ENCODE measurements around the gene LIPC.
"Not testable (repeated sequence)": the region's sequence is repeated elsewhere in the genome, so short reads cannot be mapped to it uniquely, and the experiment has no call there.

Gene LIPC

GRCh38 chr15:58574631-58575030 is 142.8 kb downstream of the LIPC start:
- no peak for DNase-seq (ENCODE audit: low read depth in 2 of 2, low spot score in 1 of 2)

- no peak for DNase-seq (ENCODE audit: low read depth in 2 of 2, low spot score in 1 of 2)
Measured at GRCh38 chr15:58575045-58575786, 143.4 kb downstream of the LIPC start.

DNA sequence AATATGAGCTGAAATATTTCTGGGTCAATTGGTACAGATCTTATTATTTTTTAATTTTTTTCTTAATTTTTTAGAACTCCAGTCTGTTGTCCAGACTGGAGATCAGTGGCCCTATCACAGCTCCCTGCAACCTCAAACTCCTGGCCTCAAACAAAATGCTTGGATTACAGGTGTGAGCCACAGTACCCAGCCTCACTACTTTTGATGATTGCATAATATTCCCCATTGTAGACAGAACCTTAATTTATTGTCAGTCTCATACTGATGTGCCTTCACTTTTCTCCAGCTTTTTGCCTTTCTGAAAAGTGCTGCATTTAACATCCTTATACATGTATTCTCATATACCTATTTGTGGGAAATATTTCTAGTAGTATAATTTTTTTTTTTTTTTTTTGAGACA is 144.9 kb downstream of the LIPC start:
- no peak for DNase-seq (ENCODE audit: low read depth in 2 of 2, low spot score in 1 of 2)

- no peak for DNase-seq (ENCODE audit: low read depth in 2 of 2, low spot score in 1 of 2)
Measured at GRCh38 chr15:58582160-58582559, 150.4 kb downstream of the LIPC start.

DNA sequence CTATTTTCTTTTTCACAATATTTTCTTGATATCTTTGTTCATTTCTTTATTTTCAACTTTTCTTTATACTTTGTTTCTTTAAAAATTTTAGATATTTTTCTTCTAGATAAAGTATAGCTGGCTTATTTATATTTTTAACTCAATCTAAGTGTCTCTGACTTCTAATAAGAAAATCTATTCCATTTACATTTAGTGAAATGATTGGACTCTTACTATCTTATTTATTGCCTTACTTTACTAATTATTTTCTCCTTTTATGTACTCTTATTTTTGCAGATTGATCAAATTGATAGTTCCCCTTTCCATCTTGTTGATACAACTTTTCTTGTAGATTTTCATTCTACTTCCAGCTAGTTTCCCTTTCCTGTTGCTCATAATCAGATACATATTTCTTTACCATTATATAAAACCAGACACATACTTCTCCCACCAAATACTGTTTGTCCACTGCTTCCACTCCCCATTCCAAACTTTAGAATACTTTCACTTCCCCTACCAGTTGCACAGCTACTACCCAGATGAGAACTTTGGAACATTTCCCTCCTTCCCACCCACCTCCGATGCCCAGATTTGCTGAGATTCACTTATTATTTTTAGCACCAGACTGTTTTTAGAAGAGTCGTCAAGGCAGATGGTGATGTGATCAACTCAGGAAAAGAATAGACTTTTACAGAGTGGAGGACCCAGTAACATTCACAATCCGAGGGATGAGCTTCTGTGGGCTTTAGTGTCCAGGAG is 151.5 kb downstream of the LIPC start:
- DNase-seq (ENCODE audit: low read depth in 2 of 2, low spot score in 1 of 2) = no peak

DNA sequence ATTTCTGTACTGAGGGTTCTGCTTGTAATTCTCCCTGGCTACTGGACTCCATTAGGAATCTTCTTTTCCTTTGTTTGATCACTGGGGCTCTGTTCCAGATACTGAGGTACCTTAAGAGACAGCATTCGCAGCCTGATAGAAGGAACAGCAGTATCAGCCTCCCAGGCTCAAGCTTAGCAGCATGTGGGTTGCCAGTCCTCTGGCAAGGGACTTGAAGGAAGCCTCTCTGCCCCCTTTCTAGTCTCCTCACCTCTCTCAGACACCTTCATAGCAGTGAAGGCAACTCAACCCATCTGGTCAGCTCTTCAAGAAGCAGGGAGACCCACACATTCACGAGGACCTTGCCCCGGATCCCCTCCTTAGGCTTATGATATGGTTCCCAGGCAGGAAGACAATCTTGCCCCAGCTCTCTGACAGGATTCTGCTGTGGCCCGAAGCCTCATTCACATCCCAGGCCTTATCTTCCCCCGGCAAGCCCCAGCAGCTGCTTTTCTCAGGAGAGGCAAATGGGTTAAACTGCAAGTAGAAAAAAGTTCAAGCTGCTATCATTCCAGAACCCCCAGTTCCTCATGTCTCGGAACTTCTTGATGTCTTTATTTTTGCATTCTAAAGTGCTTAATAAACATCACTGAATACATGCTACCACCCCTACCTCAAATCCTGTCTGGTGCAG is 153.1 kb downstream of the LIPC start:
- DNase-seq (ENCODE audit: low read depth in 2 of 2, low spot score in 1 of 2) = no peak

DNA sequence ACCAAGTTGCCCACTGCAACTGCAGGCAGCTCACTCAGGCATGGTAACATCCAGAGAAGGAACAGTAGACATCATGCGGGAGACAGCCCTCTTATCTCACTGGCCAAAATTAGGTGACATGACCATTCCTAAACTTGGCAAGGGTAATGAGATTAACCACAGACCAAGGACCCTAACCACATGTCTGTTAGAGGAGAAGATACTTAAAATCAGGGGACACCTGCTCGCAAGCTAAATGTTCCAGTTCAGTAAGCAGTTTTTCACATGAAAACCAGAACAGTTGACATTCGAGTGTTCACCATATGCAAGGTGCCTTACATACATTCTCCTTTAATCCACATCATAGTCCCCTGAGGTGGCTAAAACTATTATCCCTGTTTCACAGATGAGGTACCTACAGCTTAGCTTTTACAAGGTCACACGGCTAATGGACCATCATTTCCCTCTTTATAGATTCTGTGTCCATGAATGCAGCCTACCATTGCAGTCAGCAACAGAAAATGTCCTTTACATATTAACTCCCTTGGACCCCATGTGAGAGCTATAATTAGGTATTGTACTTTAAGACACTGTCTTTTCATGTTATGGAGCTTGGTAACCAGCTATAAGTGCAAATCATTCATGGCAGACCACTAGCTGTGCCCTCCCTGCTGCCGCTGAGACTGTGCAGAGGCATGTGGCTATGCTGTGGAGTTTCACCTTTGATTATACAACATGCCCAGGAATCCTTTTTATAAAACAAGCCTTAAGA is 154.1 kb downstream of the LIPC start:
- no peak for DNase-seq (ENCODE audit: low read depth in 2 of 2, low spot score in 1 of 2)

GRCh38 chr15:58587486-58587885 is 155.7 kb downstream of the LIPC start:
- DNase-seq (ENCODE audit: low read depth in 2 of 2, low spot score in 1 of 2) = no peak

GRCh38 chr15:58588096-58588495 is 156.3 kb downstream of the LIPC start:
- DNase-seq (ENCODE audit: low read depth in 2 of 2, low spot score in 1 of 2) = no peak

GRCh38 chr15:58589047-58589446 is 157.3 kb downstream of the LIPC start:
- no peak for DNase-seq (ENCODE audit: low read depth in 2 of 2, low spot score in 1 of 2)

GRCh38 chr15:58590236-58590635 is 158.4 kb downstream of the LIPC start:
- no peak for DNase-seq (ENCODE audit: low read depth in 2 of 2, low spot score in 1 of 2)

- DNase-seq (ENCODE audit: low read depth in 2 of 2, low spot score in 1 of 2) = no peak
Measured at GRCh38 chr15:58590926-58591325, 159.1 kb downstream of the LIPC start.

DNA sequence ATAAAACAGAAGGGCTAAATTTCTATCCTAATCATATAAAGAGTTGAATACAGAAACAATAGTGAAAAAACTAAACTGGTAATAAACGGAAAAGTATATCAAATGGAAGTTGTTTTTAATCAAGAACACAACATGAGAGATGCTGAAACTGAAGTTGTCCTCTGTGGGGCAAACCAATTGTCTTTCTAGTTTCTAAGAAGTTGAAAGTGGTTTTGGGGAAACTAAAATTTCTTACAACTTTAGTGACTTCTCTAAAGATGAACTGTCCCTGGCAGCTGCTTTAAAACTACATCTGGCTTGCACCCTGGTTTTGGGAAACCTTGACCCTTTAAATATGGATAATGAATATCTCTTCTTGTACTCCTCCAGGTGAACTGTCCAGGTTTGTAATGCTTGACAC is 162.1 kb downstream of the LIPC start:
- no peak for DNase-seq (ENCODE audit: low read depth in 2 of 2, low spot score in 1 of 2)

DNA sequence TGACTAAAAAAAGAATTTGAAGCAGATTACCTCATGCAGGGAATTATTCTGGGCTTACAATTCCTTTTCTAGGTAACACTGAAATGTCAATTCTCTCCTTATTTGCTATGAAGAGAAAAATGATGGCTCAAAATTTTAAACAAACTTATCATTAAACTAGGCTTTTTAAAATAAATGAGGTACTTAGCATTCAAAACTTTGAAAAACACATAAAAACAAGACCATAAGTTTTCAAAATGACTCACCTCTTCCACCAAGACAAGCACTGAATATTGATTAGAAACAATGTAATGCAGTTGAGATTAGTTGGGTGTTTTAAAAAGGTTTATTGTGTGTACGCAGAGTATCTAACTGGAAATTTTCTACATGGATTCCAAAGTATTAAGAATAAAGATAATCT is 163.1 kb downstream of the LIPC start:
- no peak for DNase-seq (ENCODE audit: low read depth in 2 of 2, low spot score in 1 of 2)

GRCh38 chr15:58595516-58596263 is 163.9 kb downstream of the LIPC start:
- no peak for DNase-seq (ENCODE audit: low read depth in 2 of 2, low spot score in 1 of 2)

DNA sequence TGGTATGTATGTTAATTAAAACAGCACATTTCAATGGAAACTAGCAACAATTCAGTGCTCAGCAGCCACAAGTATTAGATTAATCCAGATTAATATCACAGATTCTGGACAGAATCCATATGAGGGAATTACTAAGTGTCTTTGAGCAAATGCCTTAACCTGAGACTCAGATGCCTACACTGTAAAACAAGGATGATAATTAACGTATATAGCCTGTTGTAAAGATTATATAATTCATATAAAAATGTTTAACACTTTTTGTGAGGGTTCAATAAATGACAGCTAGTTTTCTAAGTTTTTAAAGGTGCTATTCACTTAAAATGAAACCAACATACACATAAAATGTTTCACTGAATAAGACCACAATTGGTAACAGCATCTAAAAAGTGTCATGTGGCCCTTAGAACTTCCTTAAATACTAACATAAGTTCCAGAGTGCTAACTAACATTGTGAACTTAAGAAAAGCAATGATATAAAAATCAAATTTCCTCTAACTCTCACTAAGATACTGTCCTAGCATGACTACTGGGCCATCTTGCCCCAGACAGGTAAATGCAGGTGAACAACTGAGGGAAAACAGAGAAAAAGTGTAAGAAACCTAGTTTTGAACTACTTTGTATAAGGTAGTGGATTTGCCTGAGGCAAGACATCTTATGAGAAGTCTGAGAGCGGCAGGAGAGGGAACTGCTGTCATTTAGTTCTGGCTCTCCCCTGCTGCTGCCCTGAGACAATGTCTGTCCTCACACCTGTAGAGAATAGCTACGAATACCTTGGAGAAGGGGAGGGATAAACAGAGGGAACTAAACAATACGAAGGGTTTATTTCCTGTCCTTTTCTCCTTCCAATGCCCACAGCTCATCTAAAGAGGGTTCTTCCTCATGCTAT is 166.4 kb downstream of the LIPC start:
- no peak for DNase-seq (ENCODE audit: low read depth in 2 of 2, low spot score in 1 of 2)

DNA sequence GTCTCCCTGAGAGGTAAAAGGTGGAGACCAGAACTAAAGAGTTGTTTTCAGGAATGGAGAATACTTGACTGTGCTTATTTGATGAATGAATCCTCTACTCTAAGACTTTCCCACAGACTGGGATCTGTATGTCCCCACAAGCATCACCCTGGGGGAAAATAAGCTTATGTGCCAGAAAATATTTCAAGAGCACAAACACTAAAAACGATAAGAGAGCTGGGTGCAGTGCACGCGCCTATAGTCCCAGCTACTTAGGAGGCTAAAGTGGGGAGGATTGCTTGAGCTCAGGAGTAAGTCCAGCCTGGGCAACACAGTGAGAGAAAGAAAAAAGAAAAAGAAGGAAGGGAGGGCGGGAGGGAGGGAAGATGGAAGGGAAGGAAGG is 167.0 kb downstream of the LIPC start:
- no peak for DNase-seq (ENCODE audit: low read depth in 2 of 2, low spot score in 1 of 2)

DNA sequence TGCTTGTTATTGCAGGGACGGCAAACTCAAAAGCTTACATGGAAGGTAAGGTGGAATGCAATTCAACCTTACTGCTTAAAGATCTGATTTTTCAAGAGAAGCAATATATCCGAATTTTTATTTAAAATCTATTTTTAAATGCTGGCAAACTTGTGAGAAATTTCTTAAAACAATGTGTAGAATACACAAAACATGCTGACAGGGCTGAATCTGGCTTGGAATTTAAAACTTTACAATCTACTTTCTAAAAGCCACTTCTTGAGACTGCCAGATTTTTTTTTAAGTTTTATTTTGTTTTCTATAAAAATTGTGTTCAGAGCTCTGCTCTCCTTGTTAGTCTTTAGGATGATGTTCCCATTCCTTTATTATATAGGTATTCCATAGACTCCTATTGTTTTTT is 171.0 kb downstream of the LIPC start:
- no peak for DNase-seq (ENCODE audit: low read depth in 2 of 2, low spot score in 1 of 2)

GRCh38 chr15:58603927-58604326 is 172.1 kb downstream of the LIPC start:
- not testable (repeated sequence) for DNase-seq (ENCODE audit: low read depth in 2 of 2, low spot score in 1 of 2)

DNA sequence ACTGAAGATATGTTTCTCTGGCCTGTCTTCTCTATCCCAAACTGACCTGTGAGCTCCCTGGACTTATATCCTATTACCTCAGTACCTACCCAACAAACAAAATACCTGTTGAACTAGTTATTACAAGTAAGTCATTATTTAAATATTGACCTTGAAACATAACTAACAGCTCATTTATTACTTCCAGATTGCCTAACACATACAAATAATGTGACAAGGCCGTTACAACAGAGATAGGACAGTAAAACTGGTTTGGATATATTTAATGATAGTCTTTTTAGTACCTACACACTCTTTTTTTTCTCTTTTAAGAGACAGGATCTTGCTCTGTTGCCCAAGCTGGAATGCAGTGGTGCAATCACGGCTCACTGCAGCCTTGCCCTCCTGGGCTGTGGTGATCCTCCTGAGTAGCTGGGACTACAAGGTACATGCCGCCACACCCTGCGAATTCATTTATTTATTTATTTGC is 172.7 kb downstream of the LIPC start:
- no peak for DNase-seq (ENCODE audit: low read depth in 2 of 2, low spot score in 1 of 2)

Measured in stimulated activated CD8-positive, alpha-beta memory T cell treated with anti-CD3 and anti-CD28 coated beads, Interleukin-4, amount 100 ng/mL, for 4 hours (primary cell).